Middle frontal gyrus (tissue), 1 donor: ENCODE results near the gene AATK.
A peak's percentile ranks its signal among the peaks of the same experiment; 100 is the strongest.

ENCODE experiments used
- DNase-seq: peaks from one replicate; pipeline ENCODE4 v3.0.0-alpha.2; 2015; ENCODE audit warnings: low spot score; ENCODE audit errors: extremely low spot score

The AATK gene

DNA sequence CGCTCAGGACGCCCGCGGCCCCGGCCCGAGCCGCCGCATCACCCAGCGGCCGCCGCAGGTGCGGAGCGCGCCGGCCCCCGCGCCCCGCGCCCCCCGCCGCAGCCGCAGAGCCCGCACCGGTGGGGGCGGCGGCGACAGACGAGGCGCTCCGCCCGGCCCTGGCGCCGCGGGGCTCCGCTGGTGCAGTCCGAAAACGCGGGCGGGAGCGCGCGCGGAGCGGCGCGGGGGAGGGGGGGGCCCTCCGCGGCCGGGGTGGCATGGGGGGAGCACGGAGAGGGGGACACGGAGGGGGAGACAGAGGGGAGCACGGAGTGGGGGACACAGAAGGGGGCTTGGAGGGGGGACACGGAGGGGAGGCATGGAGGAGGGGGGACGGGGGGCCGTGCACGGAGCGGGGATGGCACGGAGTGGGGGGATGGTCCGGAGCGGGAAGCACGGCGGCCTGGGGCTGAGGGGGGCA lies at the start of gene AATK:
Gene AATK (minus strand): TSS at position 189 of the 460 bp plus-strand sequence. CDS start 229 bp downstream, outside the sequence.
- no peak for DNase-seq

DNA sequence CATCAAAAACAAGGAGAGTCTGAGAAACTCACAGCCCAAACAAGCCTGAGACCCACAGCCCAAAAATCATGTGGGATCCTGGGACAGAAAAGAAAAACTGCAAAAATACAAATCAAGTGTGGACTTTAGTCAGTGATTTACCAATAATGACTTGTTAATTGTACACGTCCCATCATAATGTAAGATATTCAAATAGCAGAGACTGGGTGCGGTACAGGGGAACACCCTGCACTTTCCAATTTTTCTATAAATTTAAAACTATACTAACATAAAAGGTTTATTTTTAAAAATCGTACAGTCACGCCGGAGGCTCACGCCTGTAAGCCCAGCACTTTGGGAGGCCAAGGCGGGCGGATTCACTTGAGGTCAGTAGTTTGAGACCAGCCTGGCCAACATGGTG lies 48.0 kb upstream of the AATK start:
- DNase-seq, result no peak

DNA sequence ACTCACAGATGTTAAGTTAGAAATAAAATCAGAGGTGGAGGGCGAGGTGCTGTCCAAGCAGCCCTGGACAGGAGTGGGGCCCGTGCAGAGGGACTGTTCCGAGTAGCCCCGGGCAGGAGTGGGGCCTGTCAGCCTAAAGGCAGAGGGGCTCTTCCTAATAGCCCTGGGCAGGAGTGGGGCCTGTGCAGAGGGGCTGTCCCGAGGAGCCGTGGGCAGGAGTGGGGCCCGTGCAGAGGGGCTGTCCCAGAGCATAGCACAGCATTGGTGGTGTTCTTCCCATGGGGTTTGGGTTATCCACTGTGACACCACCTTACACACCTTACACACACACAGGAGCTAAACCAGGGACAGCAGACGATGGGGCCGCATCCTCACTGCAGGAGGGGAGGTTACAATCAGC lies 46.3 kb upstream of the AATK start:
- DNase-seq, result no peak

GRCh38 chr17:81210868-81211267 lies 44.8 kb upstream of the AATK start:
- DNase-seq, result no peak

- DNase-seq, result no peak
Measured at GRCh38 chr17:81210466-81210865, 44.4 kb upstream of the AATK start.

GRCh38 chr17:81209141-81209540 lies 43.1 kb upstream of the AATK start:
- DNase-seq, result no peak

DNA sequence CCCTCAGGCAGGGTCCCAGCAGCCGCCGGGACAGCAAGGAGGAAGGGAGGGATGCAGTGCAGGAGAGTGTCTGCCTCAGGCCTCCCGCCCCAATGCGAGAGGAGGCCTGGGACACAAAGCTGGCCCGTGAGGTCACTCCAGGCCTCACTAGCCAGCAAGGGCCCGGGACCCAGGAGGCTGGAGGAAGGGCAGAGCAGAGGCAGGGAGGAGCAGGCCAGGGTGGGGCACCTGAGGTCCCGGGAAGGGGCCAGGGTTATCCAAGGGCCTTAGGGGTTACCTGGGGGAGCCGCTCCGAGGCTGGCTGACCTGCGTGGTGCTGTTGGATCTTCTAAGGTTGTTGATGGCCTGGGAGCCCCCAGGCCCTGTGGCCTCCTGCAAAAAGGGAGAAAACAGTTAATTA lies 42.6 kb upstream of the AATK start:
- no peak for DNase-seq

GRCh38 chr17:81207610-81208581 lies 41.9 kb upstream of the AATK start:
- DNase-seq, result no peak

DNA sequence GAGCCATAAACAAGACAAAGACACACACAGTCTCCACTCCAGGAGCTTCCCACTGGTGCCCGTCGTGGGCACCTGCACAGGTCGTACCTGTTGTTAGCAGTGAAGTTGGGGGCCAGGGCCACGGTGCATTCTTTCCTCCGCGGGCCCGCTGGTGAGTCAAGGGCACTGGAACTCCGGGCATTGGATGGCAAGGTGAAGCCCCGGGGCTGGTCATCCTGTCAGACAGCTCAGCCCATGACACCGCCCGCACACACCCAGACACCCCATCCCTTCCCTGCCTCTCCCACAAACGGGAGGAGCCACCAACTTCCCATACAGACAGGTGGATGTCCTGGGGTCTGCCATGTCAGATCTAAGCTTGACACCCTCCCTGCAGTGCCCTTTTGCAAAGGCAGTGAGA lies 40.6 kb upstream of the AATK start:
- DNase-seq, result no peak

DNA sequence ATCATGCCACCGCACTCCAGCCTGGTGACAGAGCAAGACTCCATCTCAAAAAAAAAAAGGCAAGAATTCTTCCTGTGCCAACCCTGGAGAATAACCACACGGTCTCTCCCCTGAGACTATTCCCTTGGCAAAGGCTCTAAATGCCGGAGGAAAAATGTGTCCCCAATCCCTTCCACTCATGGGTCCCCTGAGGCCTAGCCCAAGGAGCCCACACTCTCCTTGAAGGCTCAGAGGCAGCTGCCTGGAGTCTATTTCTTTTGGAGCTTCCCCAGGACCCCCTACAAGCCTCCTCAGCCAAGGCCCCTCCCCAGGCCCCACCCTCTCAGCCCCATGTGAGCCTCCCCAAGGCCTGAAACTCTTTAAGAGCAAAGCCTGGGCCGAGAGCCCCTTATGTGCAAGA lies 40.1 kb upstream of the AATK start:
- no peak for DNase-seq

GRCh38 chr17:81204578-81204977 lies 38.6 kb upstream of the AATK start:
- DNase-seq, result no peak

GRCh38 chr17:81203136-81203535 lies 37.1 kb upstream of the AATK start:
- no peak for DNase-seq

DNA sequence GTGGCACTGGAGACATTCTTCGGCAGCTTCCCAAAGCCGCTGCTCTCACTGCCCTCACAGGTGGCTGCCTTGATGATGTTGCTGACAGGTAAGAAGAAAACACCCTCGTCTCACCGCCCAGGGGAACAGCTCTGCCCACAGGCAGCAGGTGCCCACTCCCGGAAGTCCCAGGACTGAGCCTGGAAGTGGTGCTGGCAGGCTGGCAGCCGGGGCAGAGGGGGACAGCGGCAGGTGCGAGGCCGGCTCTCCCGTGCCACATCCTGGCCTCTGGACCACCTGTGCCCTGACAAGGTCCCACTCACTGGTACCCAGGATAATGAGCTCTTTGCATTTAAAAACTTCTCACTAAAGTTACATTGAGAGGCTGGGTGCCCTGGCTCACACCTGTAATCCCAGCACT lies 36.3 kb upstream of the AATK start:
- DNase-seq, result no peak

DNA sequence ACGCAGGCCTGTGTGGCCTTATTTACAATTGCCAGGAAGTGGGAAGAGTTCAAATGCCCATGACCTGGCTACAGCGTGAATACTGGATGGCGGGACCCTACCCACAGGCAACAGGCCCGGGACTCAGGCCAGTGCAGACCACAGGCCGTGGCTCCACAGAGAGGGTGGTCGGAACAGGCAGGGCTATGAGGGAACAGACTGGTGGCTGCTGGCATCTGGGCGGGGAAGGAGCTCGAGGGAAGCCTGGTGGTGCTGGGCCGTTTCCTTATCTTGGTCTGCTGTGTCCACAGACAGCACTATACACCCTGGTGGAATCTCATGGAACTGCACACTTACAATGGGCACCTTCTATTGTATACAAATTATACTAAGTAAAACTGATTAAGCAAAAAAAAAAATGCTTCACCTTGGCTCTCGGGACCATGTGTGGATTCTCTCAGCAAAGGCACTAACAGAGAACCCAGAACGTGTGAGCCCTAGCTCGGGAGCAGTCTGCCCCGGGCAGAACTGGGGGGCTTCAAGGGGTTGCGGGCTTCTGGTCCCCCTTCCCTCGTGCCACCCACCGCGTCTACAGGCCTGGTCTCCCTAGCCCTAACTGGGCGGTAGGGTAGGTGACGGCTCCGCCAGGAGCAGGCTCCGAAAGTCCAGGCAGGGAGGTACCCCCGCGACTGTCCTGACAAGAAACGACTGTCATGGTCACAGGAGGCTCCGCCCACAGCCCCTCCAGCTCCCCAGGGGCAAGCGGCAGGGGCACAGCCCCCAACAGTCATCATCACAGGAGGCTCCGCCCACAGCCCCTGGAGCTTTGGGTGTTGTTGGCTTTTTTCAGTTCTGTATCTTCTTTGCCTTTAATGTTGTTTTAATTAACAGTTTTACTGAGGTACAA lies 34.9 kb upstream of the AATK start:
- DNase-seq, result peak; percentile 64

DNA sequence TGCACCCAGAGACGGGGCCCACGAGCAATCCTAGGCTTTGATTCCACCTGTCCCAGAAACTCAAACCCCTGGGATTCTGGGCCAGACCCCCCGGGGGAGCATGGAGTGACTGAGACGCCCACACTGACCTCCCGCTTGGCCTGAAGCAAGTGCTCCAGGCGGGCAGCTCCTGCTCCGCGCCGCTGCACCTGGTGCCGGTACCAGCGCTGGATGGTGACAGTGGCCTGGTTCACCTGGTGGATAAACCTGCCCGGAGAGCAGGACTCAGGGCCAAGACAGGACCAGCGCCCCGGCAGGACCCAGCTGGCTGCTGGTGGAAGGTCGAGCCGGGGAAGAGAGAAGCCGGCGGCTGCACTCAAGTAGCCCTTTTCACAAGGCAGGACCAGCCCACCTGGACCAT lies 34.2 kb upstream of the AATK start:
- no peak for DNase-seq

DNA sequence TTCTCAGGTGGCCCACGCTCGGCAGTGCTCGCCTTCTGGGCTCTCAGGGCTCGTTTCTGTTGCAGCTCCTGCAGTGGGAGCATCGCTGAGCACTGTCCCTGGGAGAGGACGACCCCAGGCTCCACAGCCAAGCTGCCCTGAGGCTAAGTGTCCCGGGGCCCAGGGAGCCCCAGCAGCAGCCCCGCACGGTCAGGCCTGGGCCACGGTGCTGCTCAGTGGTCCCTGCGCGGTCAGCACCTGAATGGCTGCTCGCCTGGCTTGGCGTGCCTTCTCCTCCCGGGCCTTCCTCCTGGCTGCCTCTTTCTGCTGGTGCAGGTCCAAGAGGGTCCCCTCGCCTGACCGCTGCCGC lies 33.4 kb upstream of the AATK start:
- DNase-seq, result no peak

GRCh38 chr17:81198826-81199481 lies 32.9 kb upstream of the AATK start:
- DNase-seq, result no peak

- no peak for DNase-seq
Measured at GRCh38 chr17:81197831-81198490, 31.9 kb upstream of the AATK start.

DNA sequence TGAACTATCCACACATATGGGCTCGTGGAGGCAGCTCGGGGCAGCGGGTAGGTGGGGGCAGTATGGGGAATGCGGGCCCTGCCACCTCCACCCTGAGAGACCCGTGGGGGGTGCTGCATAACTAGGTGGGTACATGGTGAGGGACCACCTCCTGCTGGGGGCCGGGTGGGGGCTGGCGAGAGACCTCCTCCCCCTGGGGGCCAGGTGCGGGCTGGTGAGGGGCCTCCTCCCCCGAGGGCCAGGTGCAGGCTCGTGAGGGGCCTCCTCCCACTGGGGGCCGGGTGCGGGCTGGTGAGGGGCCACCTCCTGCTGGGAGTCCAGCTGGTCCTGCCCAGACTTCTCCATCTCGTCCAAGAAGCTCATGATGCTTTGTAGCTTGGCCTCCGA lies 31.4 kb upstream of the AATK start:
- no peak for DNase-seq

DNA sequence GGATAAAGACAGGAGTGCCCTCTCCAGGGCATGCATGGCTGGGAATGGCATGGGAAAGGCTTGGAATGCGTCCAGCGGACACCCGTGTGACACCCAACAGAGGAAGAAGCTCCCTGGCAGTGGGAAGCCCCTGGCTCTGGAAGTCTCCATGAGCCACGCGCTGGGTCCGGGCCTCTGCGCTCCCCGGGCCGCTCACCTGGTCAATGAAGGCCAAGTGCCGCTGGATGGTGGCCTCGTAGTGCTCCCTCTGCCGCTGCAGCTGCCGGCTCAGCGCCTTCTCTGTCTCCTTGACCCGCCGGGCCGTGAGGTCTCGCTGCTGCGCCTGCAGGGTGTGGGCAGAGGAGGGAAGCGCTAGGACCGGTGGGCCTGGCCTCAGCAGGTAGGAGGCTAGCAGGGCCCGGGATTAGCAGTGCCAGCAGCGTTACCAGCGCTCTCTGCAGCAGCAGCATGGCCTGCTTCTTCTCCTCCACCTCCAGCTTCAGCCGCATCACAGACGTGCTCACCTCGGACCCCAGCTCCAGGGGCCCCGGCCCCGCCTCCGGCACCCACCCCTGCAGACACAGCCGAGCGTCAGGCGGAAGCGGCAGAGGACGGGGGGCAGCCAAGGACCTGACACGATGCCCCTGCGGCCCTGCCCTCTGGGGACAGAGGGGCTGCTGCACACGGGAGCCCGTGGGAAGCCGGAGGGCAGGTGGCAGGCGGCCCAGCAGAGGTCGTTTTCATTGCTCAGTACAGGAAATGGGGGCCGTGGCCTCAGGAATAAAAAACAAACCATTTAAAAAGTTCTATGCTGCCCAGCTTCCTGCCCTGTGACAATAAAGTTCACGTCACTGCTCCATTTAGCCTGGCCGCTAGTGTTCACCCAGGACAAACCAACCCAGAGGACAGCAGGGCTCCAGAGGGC lies 30.7 kb upstream of the AATK start:
- DNase-seq, result no peak
